ENCODE results near the gene PRUNE2.

Gene PRUNE2

GRCh38 chr9:76564297-76564696, 341.6 kb downstream of the PRUNE2 start:
- DNase-seq: no peak

GRCh38 chr9:76562511-76562911, 343.4 kb downstream of the PRUNE2 start:
- no peak for DNase-seq

- DNase-seq: no peak
These were observed 344.0 kb downstream of the PRUNE2 start for GRCh38 chr9:76561900-76562299.
